Spinal cord (tissue), 10 donors: Measurements from ENCODE around the gene HMOX2. TPM values are rescaled to one million over a fixed set of nuclear protein-coding genes. Genes with fewer than 3 reads are reported as not detected.

ENCODE experiments used
- DNase-seq, 6 donors: peaks; one replicate each; pipeline versions ENCODE4 v3.0.0 to v3.0.0-alpha.2; 2013 to 2015; ENCODE audit warnings: low spot score in 6 of 6, low read depth in 4 of 6
- H3K27ac ChIP-seq: one replicate; pipeline ENCODE4 v1.5.1; 2013; ENCODE audit warnings: low read depth, low read length, control low read depth
- H3K27me3 ChIP-seq: one replicate; pipeline ENCODE4 v1.6.1; 2013; ENCODE audit warnings: low read length; ENCODE audit not compliant: control insufficient read depth, insufficient read depth
- H3K36me3 ChIP-seq: one replicate; pipeline ENCODE4 v1.6.1; 2013; ENCODE audit warnings: low read length; ENCODE audit not compliant: control insufficient read depth, insufficient read depth
- H3K4me1 ChIP-seq: one replicate; pipeline ENCODE4 v1.6.1; 2013; ENCODE audit warnings: low read length; ENCODE audit not compliant: control insufficient read depth, insufficient read depth
- H3K4me3 ChIP-seq: one replicate; pipeline ENCODE4 v1.5.1; 2013; ENCODE audit warnings: low read depth, low read length, control low read depth
- H3K9me3 ChIP-seq: one replicate; pipeline ENCODE4 v1.6.1; 2013; ENCODE audit warnings: low read length; ENCODE audit not compliant: control insufficient read depth, insufficient read depth
- WGBS: methylation state at CpG from one replicate; pipeline ENCODE4 v1.1.5; 2013; ENCODE audit warnings: missing lambda C conversion rate; ENCODE audit not compliant: insufficient coverage; 5-methylcytosine and 5-hydroxymethylcytosine counted together
- polyA plus RNA-seq, 2 donors: library from polyadenylated mRNA; unstranded; fragments of 120-200 nt; gene quantifications; one replicate each; pipeline ENCODE4 v1.2.1, GENCODE V29; 2013; ENCODE audit not compliant: insufficient read length in 2 of 2
- total RNA-seq, 2 donors: library from RNA; depleted of rRNA in 1 of 2; stranded (reverse); fragments of 120-200 nt in 1 of 2; fragments of >200 nt in 1 of 2; gene quantifications; one replicate each; pipeline versions ENCODE4 v1.2.3 to v1.2.4, GENCODE V29; 2013 to 2014
- donor health status: healthy.

Gene HMOX2
- total and polyA plus RNA-seq, 4 donors = 64.5 to 130 (median 90.1) TPM

GRCh38 chr16:4517812-4518680 is 41.8 kb downstream of the HMOX2 start:
- 44% methylated on average over 11 of the region's 12 CpGs for WGBS
- Histone ChIP-seq H3K27ac (no peak overlapping the region), H3K27me3 (no peaks in the 10 kb centered on the region), H3K9me3 (no peaks in the 10 kb centered on the region), H3K4me1 (peaks cover 53% of the 10 kb centered on the region), H3K36me3 (peaks cover 20% of the 10 kb centered on the region), H3K4me3 (no peak overlapping the region)
- peak in 2 of 6 donors; percentile 80 to 81 for DNase-seq

DNA sequence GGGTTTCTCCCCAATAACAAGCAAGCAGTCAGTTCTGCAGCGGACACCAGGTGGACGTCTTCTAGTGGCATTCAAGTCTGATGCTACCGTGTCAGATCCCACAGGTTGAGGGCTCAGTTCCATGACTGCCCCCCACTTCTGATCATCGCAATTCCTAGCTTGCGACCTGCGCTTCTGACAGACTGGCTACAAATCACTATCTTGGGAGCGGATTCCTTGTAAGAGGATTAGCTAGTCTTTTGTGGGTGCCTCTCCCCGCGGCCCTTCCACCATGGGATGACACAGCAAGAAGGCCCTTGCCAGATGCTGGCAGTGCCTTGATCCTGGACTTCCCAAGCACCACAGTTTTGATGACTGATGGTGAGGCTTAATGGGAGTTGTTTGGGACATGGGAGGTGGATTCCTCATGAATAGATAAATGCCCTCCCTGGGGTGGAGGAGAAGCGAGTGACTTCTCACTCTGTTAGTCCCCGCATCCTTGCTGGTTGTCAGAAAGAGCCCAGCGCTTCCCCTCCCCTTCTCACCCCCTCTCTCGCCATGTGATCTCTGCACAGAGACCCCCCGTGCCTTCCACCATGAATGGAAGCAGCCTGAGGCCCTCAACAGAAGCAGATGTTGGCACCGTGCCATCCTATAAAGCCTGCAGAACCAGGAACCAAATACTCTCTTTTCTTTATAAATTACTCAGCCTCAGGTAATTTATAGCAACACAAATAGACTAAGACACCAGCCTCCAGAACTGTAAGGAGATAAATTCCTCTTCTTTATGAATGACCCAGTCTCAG is 43.3 kb downstream of the HMOX2 start:
- no peak overlapping the region for H3K27ac ChIP-seq
- peaks cover 53% of the 10 kb centered on the region for H3K4me1 ChIP-seq
- DNase-seq = no peak
- no peaks in the 10 kb centered on the region for H3K9me3 ChIP-seq
- H3K36me3 ChIP-seq = peaks cover 11% of the 10 kb centered on the region
- WGBS = 81% methylated on average over 9 of the region's 15 CpGs
- no peak overlapping the region for H3K4me3 ChIP-seq
- no peaks in the 10 kb centered on the region for H3K27me3 ChIP-seq

DNA sequence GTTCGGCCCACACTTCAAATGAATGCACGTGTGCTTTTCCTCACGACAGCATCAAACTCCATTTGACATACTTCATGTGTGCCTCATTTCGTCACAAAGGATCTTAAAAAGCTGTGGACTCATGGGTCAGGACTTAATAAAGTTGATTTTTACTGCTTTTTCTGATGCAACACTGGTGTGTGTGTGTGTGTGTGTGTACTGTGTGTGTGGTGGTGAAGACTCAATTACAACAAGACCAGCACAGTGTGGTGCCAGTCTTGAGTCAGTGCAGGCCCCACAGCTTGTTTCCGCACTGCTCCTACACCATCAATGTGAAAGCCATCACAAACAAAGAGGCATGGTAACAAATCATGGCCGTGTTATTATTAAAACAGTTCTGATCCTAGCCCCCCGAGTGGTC is 44.7 kb downstream of the HMOX2 start:
- Histone ChIP-seq H3K9me3 (no peaks in the 10 kb centered on the region), H3K36me3 (peaks cover 12% of the 10 kb centered on the region), H3K27me3 (no peaks in the 10 kb centered on the region), H3K27ac (peak overlapping the region; percentile 87), H3K4me3 (no peak overlapping the region), H3K4me1 (peaks cover 61% of the 10 kb centered on the region)
- 45% methylated on average over 3 of the region's 7 CpGs for WGBS
- peak in 1 of 6 donors; percentile 44 for DNase-seq

DNA sequence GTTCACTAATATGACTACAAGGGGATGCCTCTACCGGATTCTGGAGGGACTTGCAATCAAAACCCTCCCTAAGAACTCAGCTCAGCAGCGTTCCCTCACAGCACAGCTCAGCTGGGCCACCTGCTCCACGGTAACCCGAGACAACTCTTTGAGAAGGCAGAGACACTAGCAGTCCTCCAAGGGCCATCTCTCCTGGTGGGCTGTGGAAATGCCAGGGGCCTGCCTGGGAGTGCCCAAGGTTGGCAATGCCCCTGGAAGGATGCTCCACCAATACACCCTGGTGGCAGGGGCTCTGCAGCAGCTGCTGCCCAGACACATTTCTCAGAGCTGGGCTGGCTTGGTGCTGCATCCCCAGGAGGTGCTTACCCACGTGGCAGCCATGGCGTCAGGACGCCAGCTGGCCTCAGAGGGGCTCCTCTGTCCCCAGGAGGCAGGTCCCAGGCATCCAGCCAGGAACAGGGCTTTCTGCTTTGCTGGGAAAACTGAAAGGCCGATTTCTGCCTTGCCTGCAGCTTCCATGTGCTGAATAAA is 45.9 kb downstream of the HMOX2 start:
- H3K9me3 ChIP-seq = no peaks in the 10 kb centered on the region
- 17% methylated on average over 8 of the region's 8 CpGs for WGBS
- peak overlapping the region; percentile 87 for H3K27ac ChIP-seq
- H3K36me3 ChIP-seq = peaks cover 12% of the 10 kb centered on the region
- no peaks in the 10 kb centered on the region for H3K27me3 ChIP-seq
- H3K4me1 ChIP-seq = peaks cover 65% of the 10 kb centered on the region
- H3K4me3 ChIP-seq = no peak overlapping the region
- DNase-seq = peak; percentile 65 to 97 (median 87)

DNA sequence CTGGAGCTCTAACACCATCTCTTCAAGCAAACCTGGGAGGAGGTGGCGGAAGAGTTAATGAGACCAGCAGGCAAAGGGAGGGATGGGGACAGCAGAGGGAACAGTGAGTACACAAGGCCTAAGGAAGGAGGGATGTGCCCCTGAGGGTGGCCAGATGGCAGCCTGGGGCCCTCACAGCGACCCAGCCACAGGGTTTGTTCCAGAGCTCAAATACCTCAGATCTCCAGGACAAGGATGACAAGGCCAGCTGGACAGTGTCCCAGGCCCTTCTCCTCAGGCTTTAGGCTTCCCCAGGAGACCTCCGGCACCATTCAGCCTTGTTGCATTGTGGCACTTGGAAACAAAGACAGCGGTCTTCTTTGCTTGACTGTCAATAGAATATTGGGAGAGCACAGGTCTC is 47.5 kb downstream of the HMOX2 start:
- Histone ChIP-seq H3K27ac (peak overlapping the region; percentile 87), H3K4me3 (no peak overlapping the region), H3K27me3 (no peaks in the 10 kb centered on the region), H3K4me1 (peaks cover 52% of the 10 kb centered on the region), H3K36me3 (peaks cover 10% of the 10 kb centered on the region), H3K9me3 (no peaks in the 10 kb centered on the region)
- 58% methylated on average over 4 of the region's 4 CpGs for WGBS
- peak in 1 of 6 donors; percentile 56 for DNase-seq

DNA sequence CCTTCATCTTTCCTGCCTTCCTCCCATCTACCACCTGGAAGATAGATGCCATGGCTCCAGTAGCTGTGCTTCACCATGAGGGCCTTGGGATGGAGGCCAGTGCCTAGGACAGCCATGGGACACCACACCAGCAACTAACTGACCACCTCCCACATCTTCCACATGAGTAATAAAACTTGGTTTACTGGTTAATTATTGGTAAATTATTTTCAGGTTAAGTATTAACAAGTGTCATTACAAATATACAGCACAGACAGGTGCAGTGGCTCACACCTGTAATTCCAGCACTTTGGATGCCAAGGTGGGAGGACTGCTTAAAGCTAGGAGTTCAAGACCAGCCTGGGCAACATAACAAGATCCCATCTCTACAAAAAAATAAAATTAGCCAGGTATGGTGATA is 48.4 kb downstream of the HMOX2 start:
- Histone ChIP-seq H3K4me1 (peaks cover 58% of the 10 kb centered on the region), H3K9me3 (no peaks in the 10 kb centered on the region), H3K36me3 (peaks cover 10% of the 10 kb centered on the region), H3K27ac (peak overlapping the region; percentile 87), H3K27me3 (no peaks in the 10 kb centered on the region), H3K4me3 (no peak overlapping the region)
- no peak for DNase-seq

DNA sequence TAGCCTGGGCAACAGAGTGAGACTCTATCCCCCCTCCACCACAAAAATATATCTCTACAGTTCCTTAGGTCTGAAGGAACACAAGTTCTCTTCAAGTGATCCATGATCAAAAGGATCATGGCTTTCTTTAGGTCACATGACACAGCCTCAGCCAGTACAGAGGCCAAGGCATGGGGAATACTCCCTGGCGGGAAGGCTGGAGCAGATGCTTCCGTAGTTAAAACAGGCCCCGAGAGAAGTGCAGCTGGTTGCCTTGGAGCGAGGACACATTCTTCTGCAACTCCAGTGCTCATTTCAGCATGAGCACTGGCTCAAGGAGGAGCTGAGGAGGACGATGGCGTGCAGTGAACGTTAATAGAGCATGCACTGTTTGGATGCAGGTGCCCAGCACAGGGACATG is 48.9 kb downstream of the HMOX2 start:
- no peaks in the 10 kb centered on the region for H3K27me3 ChIP-seq
- peaks cover 10% of the 10 kb centered on the region for H3K36me3 ChIP-seq
- H3K9me3 ChIP-seq = no peaks in the 10 kb centered on the region
- peaks cover 58% of the 10 kb centered on the region for H3K4me1 ChIP-seq
- peak in 2 of 6 donors; percentile 52 to 55 for DNase-seq
- 30% methylated on average over 7 of the region's 7 CpGs for WGBS
- H3K27ac ChIP-seq = no peak overlapping the region
- H3K4me3 ChIP-seq = no peak overlapping the region

- Histone ChIP-seq H3K4me3 (no peak overlapping the region), H3K4me1 (peaks cover 58% of the 10 kb centered on the region), H3K27me3 (no peaks in the 10 kb centered on the region), H3K9me3 (no peaks in the 10 kb centered on the region), H3K27ac (no peak overlapping the region), H3K36me3 (peaks cover 10% of the 10 kb centered on the region)
- 89% methylated on average over 10 of the region's 13 CpGs for WGBS
- DNase-seq = no peak
Measured at GRCh38 chr16:4525634-4526277, 49.6 kb downstream of the HMOX2 start.
